H9 (cell line): ENCODE results near the gene TNC. TPM values are rescaled to one million over a fixed set of nuclear protein-coding genes. Genes with fewer than 3 reads are reported as not detected.

ENCODE experiments used
- DNase-seq: peaks from one replicate; pipeline ENCODE4 v3.0.0-alpha.2; 2017
- H2AFZ ChIP-seq: one replicate; pipeline ENCODE4 v1.6.1; 2013; ENCODE audit warnings: mild to moderate bottlenecking, low read length, control low read depth, moderate library complexity
- H2AK5ac ChIP-seq: 2 replicates; pipeline ENCODE4 v1.6.1; 2013; ENCODE audit warnings: low read length, control low read depth, mixed read lengths; ENCODE audit not compliant: insufficient read length
- H2BK120ac ChIP-seq: one replicate; pipeline ENCODE4 v1.6.1; 2013; ENCODE audit warnings: low read depth, mild to moderate bottlenecking, low read length, control low read depth, inconsistent platforms; ENCODE audit not compliant: poor library complexity, severe bottlenecking
- H2BK12ac ChIP-seq: 2 replicates; pipeline ENCODE4 v1.6.1; 2013; ENCODE audit warnings: low read length, control low read depth, mixed read lengths, low read depth; ENCODE audit not compliant: insufficient read length
- H2BK15ac ChIP-seq: 2 replicates; pipeline ENCODE4 v1.6.1; 2013; ENCODE audit warnings: low read depth, low read length, control low read depth
- H2BK20ac ChIP-seq: one replicate; pipeline ENCODE4 v1.6.1; 2013; ENCODE audit warnings: low read depth, mild to moderate bottlenecking, low read length, control low read depth, inconsistent platforms; ENCODE audit not compliant: poor library complexity, severe bottlenecking
- H2BK5ac ChIP-seq: 2 replicates; pipeline ENCODE4 v1.6.1; 2013; ENCODE audit warnings: low read length, control low read depth, mixed read lengths; ENCODE audit not compliant: insufficient read length
- H3K14ac ChIP-seq: 2 replicates; pipeline ENCODE4 v1.6.1; 2013; ENCODE audit warnings: low read length, control low read depth; ENCODE audit not compliant: insufficient read depth
- H3K18ac ChIP-seq: 2 replicates; pipeline ENCODE4 v1.6.1; 2013; ENCODE audit warnings: low read depth, mild to moderate bottlenecking, mixed read lengths, low read length, control low read depth; ENCODE audit not compliant: insufficient read length
- H3K23ac ChIP-seq: 2 replicates; pipeline ENCODE4 v1.6.1; 2013; ENCODE audit warnings: low read length, control low read depth, mixed read lengths, low read depth; ENCODE audit not compliant: insufficient read length
- H3K23me2 ChIP-seq: 2 replicates; pipeline ENCODE4 v1.6.1; 2013; ENCODE audit warnings: low read depth, mild to moderate bottlenecking, mixed read lengths, low read length, control low read depth; ENCODE audit not compliant: insufficient read length, poor library complexity, severe bottlenecking
- H3K27ac ChIP-seq: 2 replicates; pipeline ENCODE4 v1.5.1; 2013; ENCODE audit warnings: low read length, control low read depth, mixed read lengths, low read depth; ENCODE audit not compliant: insufficient read length
- H3K27me3 ChIP-seq: 2 replicates; pipeline ENCODE4 v1.6.1; 2013; ENCODE audit warnings: low read length, control low read depth, inconsistent platforms; ENCODE audit not compliant: insufficient read depth
- H3K4ac ChIP-seq: 2 replicates; pipeline ENCODE4 v1.6.1; 2013; ENCODE audit warnings: low read depth, mild to moderate bottlenecking, control low read depth, inconsistent platforms, low read length, moderate library complexity
- H3K4me1 ChIP-seq: 2 replicates; pipeline ENCODE4 v1.6.1; 2013; ENCODE audit warnings: low read length, control low read depth, inconsistent platforms; ENCODE audit not compliant: insufficient read depth
- H3K4me2 ChIP-seq: 2 replicates; pipeline ENCODE4 v1.6.1; 2013; ENCODE audit warnings: low read length, control low read depth, mixed read lengths; ENCODE audit not compliant: insufficient read length, insufficient read depth
- H3K56ac ChIP-seq: 2 replicates; pipeline ENCODE4 v1.6.1; 2013; ENCODE audit warnings: low read depth, mild to moderate bottlenecking, mixed read lengths, low read length, control low read depth; ENCODE audit not compliant: insufficient read length
- H3K79me1 ChIP-seq: 2 replicates; pipeline ENCODE4 v1.6.1; 2013; ENCODE audit warnings: low read depth, mild to moderate bottlenecking, moderate library complexity, low read length, control low read depth, inconsistent platforms; ENCODE audit not compliant: insufficient read depth, poor library complexity, severe bottlenecking
- H3K79me2 ChIP-seq: 2 replicates; pipeline ENCODE4 v1.6.1; 2013; ENCODE audit warnings: low read length, control low read depth, inconsistent platforms; ENCODE audit not compliant: insufficient read depth
- H3K9ac ChIP-seq: 2 replicates; pipeline ENCODE4 v1.6.1; 2013; ENCODE audit warnings: low read length, control low read depth, mixed read lengths; ENCODE audit not compliant: insufficient read length; ENCODE audit errors: extremely low read depth
- H3K9me3 ChIP-seq: one replicate; pipeline ENCODE4 v1.6.1; 2013; ENCODE audit warnings: low read depth, low read length, inconsistent platforms; ENCODE audit not compliant: control insufficient read depth
- H3T11ph ChIP-seq: one replicate; pipeline ENCODE4 v1.6.1; 2013; ENCODE audit warnings: mild to moderate bottlenecking, low read length, control low read depth, inconsistent platforms
- H4K20me1 ChIP-seq: one replicate; pipeline ENCODE4 v1.6.1; 2013; ENCODE audit not compliant: control insufficient read depth, insufficient read length, insufficient read depth
- H4K5ac ChIP-seq: 2 replicates; pipeline ENCODE4 v1.6.1; 2013; ENCODE audit warnings: low read depth, mild to moderate bottlenecking, mixed read lengths, low read length, control low read depth; ENCODE audit not compliant: insufficient read length
- H4K8ac ChIP-seq: replicated peaks from 2 replicates; pipeline ENCODE4 v1.6.1; 2013; ENCODE audit warnings: low read length, control low read depth, mixed read lengths, low read depth; ENCODE audit not compliant: insufficient read length
- H4K91ac ChIP-seq: 2 replicates; pipeline ENCODE4 v1.6.1; 2013; ENCODE audit warnings: low read depth, mild to moderate bottlenecking, moderate library complexity, mixed read lengths, low read length, control low read depth; ENCODE audit not compliant: insufficient read length
- H3K27ac Mint-ChIP-seq, 3 experiments: 2 replicates in 2 of 3; 3 replicates in 1 of 3; pipeline ENCODE4 v1.8.0; 2020 to 2021; ENCODE audit warnings: mixed read lengths in 3 of 3, mild to moderate bottlenecking in 1 of 3, moderate library complexity in 1 of 3
- H3K27me3 Mint-ChIP-seq: 2 replicates; pipeline ENCODE4 v1.8.0; 2021; ENCODE audit warnings: low read depth, mild to moderate bottlenecking, moderate library complexity, mixed read lengths
- H3K36me3 Mint-ChIP-seq, 3 experiments: 2 replicates in 2 of 3; 3 replicates in 1 of 3; pipeline ENCODE4 v1.8.0; 2020 to 2021; ENCODE audit warnings: low read depth in 3 of 3, mixed read lengths in 3 of 3; ENCODE audit not compliant: insufficient read depth in 1 of 3
- H3K4me1 Mint-ChIP-seq, 2 experiments: 2 replicates each; pipeline ENCODE4 v1.8.0; 2020; ENCODE audit warnings: mixed read lengths in 2 of 2
- H3K4me3 Mint-ChIP-seq, 2 experiments: 2 replicates in 1 of 2; 3 replicates in 1 of 2; pipeline ENCODE4 v1.8.0; 2020 to 2021; ENCODE audit warnings: mild to moderate bottlenecking in 2 of 2, mixed read lengths in 2 of 2, moderate library complexity in 1 of 2
- H3K9me3 Mint-ChIP-seq, 2 experiments: 2 replicates in 1 of 2; 3 replicates in 1 of 2; pipeline ENCODE4 v1.8.0; 2020; ENCODE audit warnings: mild to moderate bottlenecking in 2 of 2, mixed read lengths in 2 of 2, moderate library complexity in 1 of 2
- WGBS: extraction: QIAGEN DNeasy Blood & Tissue Kit; methylation state at CpG from one replicate; pipeline ENCODE4 v1.1.7; 2013; ENCODE audit warnings: missing lambda C conversion rate, low lambda C conversion rate, mixed read lengths; ENCODE audit not compliant: insufficient read length; ENCODE audit errors: extremely low coverage; 5-methylcytosine and 5-hydroxymethylcytosine counted together
- total RNA-seq: library from RNA; stranded (reverse); gene quantifications from 2 replicates; pipeline ENCODE4 v1.2.1, GENCODE V29; 2021
- TF ChIP-seq, protein P1 (sequence below): fragments of 200-600 bp; sonication (generic); conservative IDR thresholded peaks from 3 replicates; pipeline ENCODE4 v1.8.0; 2021; ENCODE audit warnings: antibody characterized with exemption, mild to moderate bottlenecking

The TNC gene
- total RNA-seq, 1 experiment from 2014 or later, result 0.63 TPM

DNA sequence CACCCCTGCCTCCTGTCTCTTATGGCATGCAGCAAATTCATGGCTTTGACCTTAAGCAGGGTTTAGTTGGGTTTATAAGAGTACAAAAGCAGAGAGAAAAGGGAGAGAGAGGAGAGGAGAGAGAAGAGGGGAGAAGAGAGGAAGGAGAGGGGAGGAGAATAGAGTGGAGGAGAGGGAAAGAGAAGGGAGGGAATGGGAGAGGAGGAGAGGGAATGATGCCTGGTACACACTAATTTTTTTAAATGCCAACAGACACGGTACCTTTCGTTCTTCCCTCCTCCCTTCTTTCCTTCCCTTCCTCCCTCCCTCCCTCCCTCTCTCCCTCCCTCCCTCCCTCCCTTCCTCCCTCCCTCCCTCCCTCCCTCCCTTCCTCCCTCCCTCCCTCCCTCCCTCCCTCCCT is 48.7 kb downstream of the TNC start:
- Histone ChIP-seq H3K56ac (no peak overlapping the region), H3K27me3 (no peaks in the 10 kb centered on the region), H3K4ac (no peak overlapping the region), H2BK15ac (no peak overlapping the region), H3K9ac (no peak overlapping the region), H2BK5ac (no peak overlapping the region), H3T11ph (no peak overlapping the region), H3K9me3 (no peaks in the 10 kb centered on the region), H3K27ac (no peak overlapping the region), H3K4me2 (no peak overlapping the region), H3K18ac (no peak overlapping the region), H3K23me2 (peaks cover 3% of the 10 kb centered on the region), H2BK12ac (no peak overlapping the region), H4K20me1 (no peaks in the 10 kb centered on the region), H2AK5ac (no peak overlapping the region), H4K91ac (no peak overlapping the region), H2BK120ac (no peak overlapping the region), H3K79me2 (no peaks in the 10 kb centered on the region), H4K5ac (no peak overlapping the region), H3K4me1 (peaks cover 3% of the 10 kb centered on the region; the same call in 1 of the 2 replicates), H2AFZ (no peak overlapping the region), H3K14ac (no peak overlapping the region), H4K8ac (no peak overlapping the region), H3K23ac (no peak overlapping the region), H3K79me1 (no peaks in the 10 kb centered on the region), H2BK20ac (no peak overlapping the region)
- WGBS, result no CpG with 5 or more reads among the region's 2 CpGs
- Mint-ChIP-seq H3K4me1 (peaks cover 0 to 1% of the 10 kb centered on the region in 2 experiments; a peak in 2 of 4 replicates), H3K27ac (no peak overlapping the region), H3K36me3 (no peaks in the 10 kb centered on the region), H3K27me3 (peaks cover 25% of the 10 kb centered on the region), H3K4me3 (no peak overlapping the region), H3K9me3 (no peaks in the 10 kb centered on the region)
- DNase-seq, result no peak
- TF ChIP-seq, protein P1, sequence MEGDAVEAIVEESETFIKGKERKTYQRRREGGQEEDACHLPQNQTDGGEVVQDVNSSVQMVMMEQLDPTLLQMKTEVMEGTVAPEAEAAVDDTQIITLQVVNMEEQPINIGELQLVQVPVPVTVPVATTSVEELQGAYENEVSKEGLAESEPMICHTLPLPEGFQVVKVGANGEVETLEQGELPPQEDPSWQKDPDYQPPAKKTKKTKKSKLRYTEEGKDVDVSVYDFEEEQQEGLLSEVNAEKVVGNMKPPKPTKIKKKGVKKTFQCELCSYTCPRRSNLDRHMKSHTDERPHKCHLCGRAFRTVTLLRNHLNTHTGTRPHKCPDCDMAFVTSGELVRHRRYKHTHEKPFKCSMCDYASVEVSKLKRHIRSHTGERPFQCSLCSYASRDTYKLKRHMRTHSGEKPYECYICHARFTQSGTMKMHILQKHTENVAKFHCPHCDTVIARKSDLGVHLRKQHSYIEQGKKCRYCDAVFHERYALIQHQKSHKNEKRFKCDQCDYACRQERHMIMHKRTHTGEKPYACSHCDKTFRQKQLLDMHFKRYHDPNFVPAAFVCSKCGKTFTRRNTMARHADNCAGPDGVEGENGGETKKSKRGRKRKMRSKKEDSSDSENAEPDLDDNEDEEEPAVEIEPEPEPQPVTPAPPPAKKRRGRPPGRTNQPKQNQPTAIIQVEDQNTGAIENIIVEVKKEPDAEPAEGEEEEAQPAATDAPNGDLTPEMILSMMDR, result no peak
